H9 (cell line): ENCODE data around the gene CCL19. TPM values are rescaled to one million over a fixed set of nuclear protein-coding genes. Genes with fewer than 3 reads are reported as not detected.

Source experiments
- DNase-seq: peaks from one replicate; pipeline ENCODE4 v3.0.0-alpha.2; 2017
- H2AFZ ChIP-seq: one replicate; pipeline ENCODE4 v1.6.1; 2013; ENCODE audit warnings: mild to moderate bottlenecking, low read length, control low read depth, moderate library complexity
- H2AK5ac ChIP-seq: 2 replicates; pipeline ENCODE4 v1.6.1; 2013; ENCODE audit warnings: low read length, control low read depth, mixed read lengths; ENCODE audit not compliant: insufficient read length
- H2BK120ac ChIP-seq: one replicate; pipeline ENCODE4 v1.6.1; 2013; ENCODE audit warnings: low read depth, mild to moderate bottlenecking, low read length, control low read depth, inconsistent platforms; ENCODE audit not compliant: poor library complexity, severe bottlenecking
- H2BK12ac ChIP-seq: 2 replicates; pipeline ENCODE4 v1.6.1; 2013; ENCODE audit warnings: low read length, control low read depth, mixed read lengths, low read depth; ENCODE audit not compliant: insufficient read length
- H2BK15ac ChIP-seq: 2 replicates; pipeline ENCODE4 v1.6.1; 2013; ENCODE audit warnings: low read depth, low read length, control low read depth
- H2BK20ac ChIP-seq: one replicate; pipeline ENCODE4 v1.6.1; 2013; ENCODE audit warnings: low read depth, mild to moderate bottlenecking, low read length, control low read depth, inconsistent platforms; ENCODE audit not compliant: poor library complexity, severe bottlenecking
- H2BK5ac ChIP-seq: 2 replicates; pipeline ENCODE4 v1.6.1; 2013; ENCODE audit warnings: low read length, control low read depth, mixed read lengths; ENCODE audit not compliant: insufficient read length
- H3K14ac ChIP-seq: 2 replicates; pipeline ENCODE4 v1.6.1; 2013; ENCODE audit warnings: low read length, control low read depth; ENCODE audit not compliant: insufficient read depth
- H3K18ac ChIP-seq: 2 replicates; pipeline ENCODE4 v1.6.1; 2013; ENCODE audit warnings: low read depth, mild to moderate bottlenecking, mixed read lengths, low read length, control low read depth; ENCODE audit not compliant: insufficient read length
- H3K23ac ChIP-seq: 2 replicates; pipeline ENCODE4 v1.6.1; 2013; ENCODE audit warnings: low read length, control low read depth, mixed read lengths, low read depth; ENCODE audit not compliant: insufficient read length
- H3K23me2 ChIP-seq: 2 replicates; pipeline ENCODE4 v1.6.1; 2013; ENCODE audit warnings: low read depth, mild to moderate bottlenecking, mixed read lengths, low read length, control low read depth; ENCODE audit not compliant: insufficient read length, poor library complexity, severe bottlenecking
- H3K27ac ChIP-seq: 2 replicates; pipeline ENCODE4 v1.5.1; 2013; ENCODE audit warnings: low read length, control low read depth, mixed read lengths, low read depth; ENCODE audit not compliant: insufficient read length
- H3K27me3 ChIP-seq: 2 replicates; pipeline ENCODE4 v1.6.1; 2013; ENCODE audit warnings: low read length, control low read depth, inconsistent platforms; ENCODE audit not compliant: insufficient read depth
- H3K4ac ChIP-seq: 2 replicates; pipeline ENCODE4 v1.6.1; 2013; ENCODE audit warnings: low read depth, mild to moderate bottlenecking, control low read depth, inconsistent platforms, low read length, moderate library complexity
- H3K4me1 ChIP-seq: 2 replicates; pipeline ENCODE4 v1.6.1; 2013; ENCODE audit warnings: low read length, control low read depth, inconsistent platforms; ENCODE audit not compliant: insufficient read depth
- H3K4me2 ChIP-seq: 2 replicates; pipeline ENCODE4 v1.6.1; 2013; ENCODE audit warnings: low read length, control low read depth, mixed read lengths; ENCODE audit not compliant: insufficient read length, insufficient read depth
- H3K56ac ChIP-seq: 2 replicates; pipeline ENCODE4 v1.6.1; 2013; ENCODE audit warnings: low read depth, mild to moderate bottlenecking, mixed read lengths, low read length, control low read depth; ENCODE audit not compliant: insufficient read length
- H3K79me1 ChIP-seq: 2 replicates; pipeline ENCODE4 v1.6.1; 2013; ENCODE audit warnings: low read depth, mild to moderate bottlenecking, moderate library complexity, low read length, control low read depth, inconsistent platforms; ENCODE audit not compliant: insufficient read depth, poor library complexity, severe bottlenecking
- H3K79me2 ChIP-seq: 2 replicates; pipeline ENCODE4 v1.6.1; 2013; ENCODE audit warnings: low read length, control low read depth, inconsistent platforms; ENCODE audit not compliant: insufficient read depth
- H3K9ac ChIP-seq: 2 replicates; pipeline ENCODE4 v1.6.1; 2013; ENCODE audit warnings: low read length, control low read depth, mixed read lengths; ENCODE audit not compliant: insufficient read length; ENCODE audit errors: extremely low read depth
- H3K9me3 ChIP-seq: one replicate; pipeline ENCODE4 v1.6.1; 2013; ENCODE audit warnings: low read depth, low read length, inconsistent platforms; ENCODE audit not compliant: control insufficient read depth
- H3T11ph ChIP-seq: one replicate; pipeline ENCODE4 v1.6.1; 2013; ENCODE audit warnings: mild to moderate bottlenecking, low read length, control low read depth, inconsistent platforms
- H4K20me1 ChIP-seq: one replicate; pipeline ENCODE4 v1.6.1; 2013; ENCODE audit not compliant: control insufficient read depth, insufficient read length, insufficient read depth
- H4K5ac ChIP-seq: 2 replicates; pipeline ENCODE4 v1.6.1; 2013; ENCODE audit warnings: low read depth, mild to moderate bottlenecking, mixed read lengths, low read length, control low read depth; ENCODE audit not compliant: insufficient read length
- H4K8ac ChIP-seq: replicated peaks from 2 replicates; pipeline ENCODE4 v1.6.1; 2013; ENCODE audit warnings: low read length, control low read depth, mixed read lengths, low read depth; ENCODE audit not compliant: insufficient read length
- H4K91ac ChIP-seq: 2 replicates; pipeline ENCODE4 v1.6.1; 2013; ENCODE audit warnings: low read depth, mild to moderate bottlenecking, moderate library complexity, mixed read lengths, low read length, control low read depth; ENCODE audit not compliant: insufficient read length
- H3K27ac Mint-ChIP-seq, 3 experiments: 2 replicates in 2 of 3; 3 replicates in 1 of 3; pipeline ENCODE4 v1.8.0; 2020 to 2021; ENCODE audit warnings: mixed read lengths in 3 of 3, mild to moderate bottlenecking in 1 of 3, moderate library complexity in 1 of 3
- H3K27me3 Mint-ChIP-seq: 2 replicates; pipeline ENCODE4 v1.8.0; 2021; ENCODE audit warnings: low read depth, mild to moderate bottlenecking, moderate library complexity, mixed read lengths
- H3K36me3 Mint-ChIP-seq, 3 experiments: 2 replicates in 2 of 3; 3 replicates in 1 of 3; pipeline ENCODE4 v1.8.0; 2020 to 2021; ENCODE audit warnings: low read depth in 3 of 3, mixed read lengths in 3 of 3; ENCODE audit not compliant: insufficient read depth in 1 of 3
- H3K4me1 Mint-ChIP-seq, 2 experiments: 2 replicates each; pipeline ENCODE4 v1.8.0; 2020; ENCODE audit warnings: mixed read lengths in 2 of 2
- H3K4me3 Mint-ChIP-seq, 2 experiments: 2 replicates in 1 of 2; 3 replicates in 1 of 2; pipeline ENCODE4 v1.8.0; 2020 to 2021; ENCODE audit warnings: mild to moderate bottlenecking in 2 of 2, mixed read lengths in 2 of 2, moderate library complexity in 1 of 2
- H3K9me3 Mint-ChIP-seq, 2 experiments: 2 replicates in 1 of 2; 3 replicates in 1 of 2; pipeline ENCODE4 v1.8.0; 2020; ENCODE audit warnings: mild to moderate bottlenecking in 2 of 2, mixed read lengths in 2 of 2, moderate library complexity in 1 of 2
- WGBS: extraction: QIAGEN DNeasy Blood & Tissue Kit; methylation state at CpG from one replicate; pipeline ENCODE4 v1.1.7; 2013; ENCODE audit warnings: missing lambda C conversion rate, low lambda C conversion rate, mixed read lengths; ENCODE audit not compliant: insufficient read length; ENCODE audit errors: extremely low coverage; 5-methylcytosine and 5-hydroxymethylcytosine counted together
- total RNA-seq: library from RNA; stranded (reverse); gene quantifications from 2 replicates; pipeline ENCODE4 v1.2.1, GENCODE V29; 2021
- TF ChIP-seq, protein P1 (sequence below): fragments of 200-600 bp; sonication (generic); conservative IDR thresholded peaks from 3 replicates; pipeline ENCODE4 v1.8.0; 2021; ENCODE audit warnings: antibody characterized with exemption, mild to moderate bottlenecking

Gene CCL19
- total RNA-seq, 1 experiment from 2014 or later = not detected

DNA sequence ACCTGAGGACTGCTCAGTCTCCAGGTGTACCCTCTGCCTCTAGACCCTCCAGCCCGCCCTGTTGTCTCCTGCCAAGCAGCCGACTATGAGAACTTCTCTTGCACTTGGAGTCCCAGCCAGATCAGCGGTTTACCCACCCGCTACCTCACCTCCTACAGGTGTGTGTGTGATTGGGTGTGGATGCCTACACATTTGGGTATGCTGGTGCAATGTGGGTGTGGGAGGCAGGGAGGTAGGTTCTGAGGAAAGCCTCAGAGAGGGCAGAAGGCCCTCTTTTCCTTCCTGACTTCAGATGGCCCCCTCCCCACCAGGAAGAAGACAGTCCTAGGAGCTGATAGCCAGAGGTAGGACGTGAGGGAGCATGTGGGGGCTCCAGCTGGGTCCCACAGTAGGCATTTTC lies 34.1 kb downstream of the CCL19 start:
- Histone ChIP-seq H3K4me2 (no peak overlapping the region), H3K56ac (no peak overlapping the region), H2BK5ac (no peak overlapping the region), H3K23me2 (peaks cover 3% of the 10 kb centered on the region), H2BK15ac (no peak overlapping the region), H3T11ph (no peak overlapping the region), H3K18ac (no peak overlapping the region), H3K9me3 (no peaks in the 10 kb centered on the region), H4K91ac (no peak overlapping the region), H3K4ac (no peak overlapping the region), H2AK5ac (no peak overlapping the region), H3K79me1 (no peaks in the 10 kb centered on the region), H3K14ac (no peak overlapping the region), H2BK120ac (no peak overlapping the region), H4K8ac (no peak overlapping the region), H2AFZ (no peak overlapping the region), H2BK20ac (no peak overlapping the region), H3K27me3 (no peaks in the 10 kb centered on the region), H3K9ac (no peak overlapping the region), H2BK12ac (no peak overlapping the region), H3K23ac (no peak overlapping the region), H3K4me1 (peaks cover 5% of the 10 kb centered on the region; the same call in 1 of the 2 replicates), H4K5ac (no peak overlapping the region), H3K79me2 (no peaks in the 10 kb centered on the region), H3K27ac (no peak overlapping the region), H4K20me1 (peaks cover 3% of the 10 kb centered on the region)
- WGBS = no CpG with 5 or more reads among the region's 5 CpGs
- no peak overlapping the region for H3K4me3 Mint-ChIP-seq
- TF ChIP-seq, protein P1, sequence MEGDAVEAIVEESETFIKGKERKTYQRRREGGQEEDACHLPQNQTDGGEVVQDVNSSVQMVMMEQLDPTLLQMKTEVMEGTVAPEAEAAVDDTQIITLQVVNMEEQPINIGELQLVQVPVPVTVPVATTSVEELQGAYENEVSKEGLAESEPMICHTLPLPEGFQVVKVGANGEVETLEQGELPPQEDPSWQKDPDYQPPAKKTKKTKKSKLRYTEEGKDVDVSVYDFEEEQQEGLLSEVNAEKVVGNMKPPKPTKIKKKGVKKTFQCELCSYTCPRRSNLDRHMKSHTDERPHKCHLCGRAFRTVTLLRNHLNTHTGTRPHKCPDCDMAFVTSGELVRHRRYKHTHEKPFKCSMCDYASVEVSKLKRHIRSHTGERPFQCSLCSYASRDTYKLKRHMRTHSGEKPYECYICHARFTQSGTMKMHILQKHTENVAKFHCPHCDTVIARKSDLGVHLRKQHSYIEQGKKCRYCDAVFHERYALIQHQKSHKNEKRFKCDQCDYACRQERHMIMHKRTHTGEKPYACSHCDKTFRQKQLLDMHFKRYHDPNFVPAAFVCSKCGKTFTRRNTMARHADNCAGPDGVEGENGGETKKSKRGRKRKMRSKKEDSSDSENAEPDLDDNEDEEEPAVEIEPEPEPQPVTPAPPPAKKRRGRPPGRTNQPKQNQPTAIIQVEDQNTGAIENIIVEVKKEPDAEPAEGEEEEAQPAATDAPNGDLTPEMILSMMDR = no peak
- H3K9me3 Mint-ChIP-seq = no peaks in the 10 kb centered on the region
- no peaks in the 10 kb centered on the region for H3K36me3 Mint-ChIP-seq
- H3K27ac Mint-ChIP-seq = no peak overlapping the region
- no peak for DNase-seq
- H3K4me1 Mint-ChIP-seq = peaks cover 21 to 34% of the 10 kb centered on the region in 2 experiments
- H3K27me3 Mint-ChIP-seq = peaks cover 6% of the 10 kb centered on the region
